Peyer's patch (tissue), 4 donors: Measurements from ENCODE around the gene SEC14L5.

Source experiments
- CTCF ChIP-seq, 6 experiments: fragments of 450-650 bp in 4 of 6; fragments of 200-600 bp in 2 of 6; sonication (generic) in 1 of 6; IDR thresholded peaks; one replicate each; pipeline ENCODE4 v1.5.1; 2017 to 2019; ENCODE audit warnings: antibody characterized with exemption in 6 of 6, mild to moderate bottlenecking in 3 of 6, moderate library complexity in 1 of 6
- POLR2A ChIP-seq, 2 donors: fragments of 450-650 bp; IDR thresholded peaks; one replicate each; pipeline ENCODE4 v1.5.1; 2017; ENCODE audit warnings: antibody characterized with exemption in 2 of 2, mild to moderate bottlenecking in 2 of 2, moderate library complexity in 2 of 2

- TF ChIP-seq POLR2A (IDR thresholded peaks at IDR 0.05) (peak; percentile 9 to 44), CTCF (IDR thresholded peaks at IDR 0.05) (no peak)
Measured at GRCh38 chr16:5033256-5034166, 75.4 kb downstream of the SEC14L5 start, which contains the start of gene NAGPA.
